Muscle layer of duodenum (tissue), 2 donors: ENCODE measurements around the gene MEFV.

ENCODE experiments used
- H3K27ac ChIP-seq: one replicate; pipeline ENCODE4 v1.7.0; 2013; ENCODE audit warnings: mild to moderate bottlenecking, low read length
- H3K27me3 ChIP-seq: one replicate; pipeline ENCODE4 v1.7.0; 2013; ENCODE audit warnings: low read depth, mild to moderate bottlenecking, control low read depth, low read length
- H3K36me3 ChIP-seq, 2 donors: one replicate each; pipeline ENCODE4 v1.7.0; 2013; ENCODE audit warnings: low read length in 2 of 2, control low read depth in 1 of 2, mild to moderate bottlenecking in 1 of 2; ENCODE audit not compliant: insufficient read depth in 2 of 2, control insufficient read depth in 1 of 2
- H3K4me1 ChIP-seq, 2 donors: one replicate each; pipeline ENCODE4 v1.7.0; 2013; ENCODE audit warnings: low read length in 2 of 2, mild to moderate bottlenecking in 2 of 2, control low read depth in 1 of 2, moderate library complexity in 1 of 2; ENCODE audit not compliant: insufficient read depth in 2 of 2, control insufficient read depth in 1 of 2
- H3K4me3 ChIP-seq, 2 donors: one replicate each; pipeline ENCODE4 v1.7.0; 2013; ENCODE audit warnings: low read length in 2 of 2, low read depth in 1 of 2, mild to moderate bottlenecking in 1 of 2
- H3K9me3 ChIP-seq, 2 donors: one replicate each; pipeline ENCODE4 v1.7.0; 2013; ENCODE audit warnings: low read length in 2 of 2, control low read depth in 1 of 2, mild to moderate bottlenecking in 1 of 2; ENCODE audit not compliant: control insufficient read depth in 1 of 2
- donor health status: healthy.

Gene MEFV, protein sequence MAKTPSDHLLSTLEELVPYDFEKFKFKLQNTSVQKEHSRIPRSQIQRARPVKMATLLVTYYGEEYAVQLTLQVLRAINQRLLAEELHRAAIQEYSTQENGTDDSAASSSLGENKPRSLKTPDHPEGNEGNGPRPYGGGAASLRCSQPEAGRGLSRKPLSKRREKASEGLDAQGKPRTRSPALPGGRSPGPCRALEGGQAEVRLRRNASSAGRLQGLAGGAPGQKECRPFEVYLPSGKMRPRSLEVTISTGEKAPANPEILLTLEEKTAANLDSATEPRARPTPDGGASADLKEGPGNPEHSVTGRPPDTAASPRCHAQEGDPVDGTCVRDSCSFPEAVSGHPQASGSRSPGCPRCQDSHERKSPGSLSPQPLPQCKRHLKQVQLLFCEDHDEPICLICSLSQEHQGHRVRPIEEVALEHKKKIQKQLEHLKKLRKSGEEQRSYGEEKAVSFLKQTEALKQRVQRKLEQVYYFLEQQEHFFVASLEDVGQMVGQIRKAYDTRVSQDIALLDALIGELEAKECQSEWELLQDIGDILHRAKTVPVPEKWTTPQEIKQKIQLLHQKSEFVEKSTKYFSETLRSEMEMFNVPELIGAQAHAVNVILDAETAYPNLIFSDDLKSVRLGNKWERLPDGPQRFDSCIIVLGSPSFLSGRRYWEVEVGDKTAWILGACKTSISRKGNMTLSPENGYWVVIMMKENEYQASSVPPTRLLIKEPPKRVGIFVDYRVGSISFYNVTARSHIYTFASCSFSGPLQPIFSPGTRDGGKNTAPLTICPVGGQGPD

DNA sequence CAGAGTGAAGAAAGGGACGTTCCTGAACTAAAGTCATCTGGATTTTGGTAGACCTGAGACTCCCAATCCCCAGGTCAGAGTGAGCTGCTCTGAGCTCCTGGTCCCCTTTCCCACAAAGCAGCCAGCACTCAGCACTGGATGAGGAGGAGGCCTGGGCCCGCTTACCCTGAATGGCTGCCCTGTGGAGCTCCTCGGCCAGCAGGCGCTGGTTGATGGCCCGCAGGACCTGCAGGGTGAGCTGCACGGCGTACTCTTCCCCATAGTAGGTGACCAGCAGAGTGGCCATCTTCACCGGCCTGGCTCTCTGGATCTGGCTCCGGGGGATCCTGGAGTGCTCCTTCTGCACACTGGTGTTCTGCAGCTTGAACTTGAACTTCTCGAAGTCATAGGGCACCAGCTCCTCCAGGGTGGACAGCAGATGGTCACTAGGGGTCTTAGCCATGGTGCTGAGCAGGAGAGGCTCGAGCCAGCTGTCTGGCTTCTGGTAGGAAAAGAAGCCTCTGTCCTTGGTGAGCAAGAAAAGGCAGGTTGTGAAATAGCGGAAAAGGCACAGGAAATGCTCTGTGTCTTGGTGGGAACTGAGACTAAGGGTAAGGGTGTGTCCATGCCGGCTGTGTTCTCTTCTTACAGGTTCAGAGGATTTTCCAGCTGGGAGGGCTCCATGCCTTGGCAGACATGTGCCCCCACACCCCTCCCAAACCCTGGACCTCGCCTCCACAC is at the start of gene MEFV:
Gene MEFV, minus strand, starts transcription at position 488 of the 720 bp plus-strand sequence. Its CDS starts 46 bp downstream, at position 442.
- Histone ChIP-seq H3K4me3 (peak within 1 kb of the TSS; percentile 22 to 26), H3K27ac (no peak within 1 kb of the TSS), H3K4me1 (no peaks in the 10 kb centered on the region), H3K27me3 (no peaks in the 10 kb centered on the region), H3K9me3 (no peaks in the 10 kb centered on the region), H3K36me3 (no peaks in the 10 kb centered on the region)

DNA sequence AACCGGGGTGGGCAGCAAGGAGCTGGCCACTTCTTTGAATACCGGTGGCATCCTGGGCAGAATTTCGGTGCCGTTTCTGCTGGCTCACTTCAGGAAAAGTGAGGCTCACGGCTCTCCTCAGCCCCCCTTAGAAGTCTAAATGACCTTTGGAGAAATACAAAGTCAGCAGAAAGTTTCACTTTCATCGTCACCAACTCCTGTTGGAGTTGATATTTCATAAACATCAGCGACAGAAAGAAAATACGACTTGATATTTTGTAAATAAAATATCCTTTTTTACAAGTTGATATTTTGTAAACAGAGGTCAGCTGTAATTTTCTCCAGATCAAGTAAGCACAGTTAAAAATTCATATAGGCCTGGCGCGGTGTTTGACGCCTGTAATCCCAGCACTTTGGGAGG is 49.6 kb upstream of the MEFV start:
- Histone ChIP-seq H3K27me3 (no peaks in the 10 kb centered on the region), H3K9me3 (peaks cover 44 to 50% of the 10 kb centered on the region in 2 donors), H3K4me3 (peak overlapping the region; percentile 82 to 86), H3K27ac (peak overlapping the region; percentile 60), H3K4me1 (peaks cover 0 to 12% of the 10 kb centered on the region in 2 donors), H3K36me3 (peaks cover 18 to 53% of the 10 kb centered on the region in 2 donors)

DNA sequence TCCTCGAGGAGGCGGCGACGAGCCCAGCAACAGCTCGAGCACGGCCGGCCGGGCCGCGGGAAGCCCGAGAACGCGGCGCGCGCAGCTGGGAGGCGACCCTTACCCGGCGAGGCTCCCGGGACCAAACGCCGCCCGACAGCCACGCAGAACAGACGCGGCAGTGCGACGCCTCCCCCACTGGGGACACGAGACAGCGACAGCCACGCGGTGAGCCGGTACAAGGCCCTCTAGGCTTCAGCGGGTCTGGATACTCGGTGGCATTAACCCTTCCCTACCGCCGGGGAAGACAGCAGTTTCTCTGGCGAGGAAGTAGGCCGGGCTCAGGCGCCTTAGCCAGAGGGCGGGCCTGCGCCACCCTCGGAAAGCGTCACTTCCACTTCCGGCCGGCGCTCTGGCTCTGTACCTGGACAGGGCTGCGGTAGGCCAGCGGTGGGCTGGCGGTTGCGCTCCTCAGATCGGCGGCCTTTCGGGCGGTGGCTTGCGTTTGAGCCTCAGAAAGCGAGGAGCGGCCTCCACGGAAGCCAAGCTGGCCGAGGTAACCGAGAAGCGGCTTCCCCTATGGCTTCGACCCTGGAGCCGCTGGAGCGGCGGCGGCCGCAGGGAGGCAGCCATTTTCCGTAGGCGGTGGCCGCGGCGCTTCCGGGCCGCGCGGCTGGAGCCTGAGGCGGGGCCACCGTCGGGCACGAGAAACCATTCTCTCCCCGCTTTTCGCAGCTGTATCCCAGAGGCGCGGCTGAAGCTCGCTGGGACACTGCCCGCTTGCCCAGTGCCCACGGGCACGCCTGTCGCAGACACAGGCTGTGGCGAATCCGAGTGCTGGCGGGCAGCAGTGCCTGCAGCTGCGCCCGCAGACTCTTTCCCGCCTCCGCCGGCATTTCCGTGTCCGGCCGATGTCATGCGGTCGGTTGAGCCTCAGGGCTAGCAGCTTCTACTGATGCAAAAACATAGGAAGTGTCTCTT is 49.0 kb upstream of the MEFV start, which contains the start of the genes TIGD7 and ZNF75A:
Gene TIGD7, minus strand, starts transcription at position 322 of the 960 bp plus-strand sequence. CDS start 4,816 bp downstream, outside the sequence.
Gene ZNF75A, plus strand, starts transcription at position 389 of the 960 bp plus-strand sequence. CDS start 2,932 bp downstream, outside the sequence.
- Histone ChIP-seq H3K27ac (peak within 1 kb of the TSS; percentile 60), H3K9me3 (peaks cover 38 to 51% of the 10 kb centered on the region in 2 donors), H3K4me3 (peak within 1 kb of the TSS; percentile 82 to 86), H3K27me3 (no peaks in the 10 kb centered on the region), H3K36me3 (peaks cover 18 to 60% of the 10 kb centered on the region in 2 donors), H3K4me1 (peaks cover 0 to 12% of the 10 kb centered on the region in 2 donors)

DNA sequence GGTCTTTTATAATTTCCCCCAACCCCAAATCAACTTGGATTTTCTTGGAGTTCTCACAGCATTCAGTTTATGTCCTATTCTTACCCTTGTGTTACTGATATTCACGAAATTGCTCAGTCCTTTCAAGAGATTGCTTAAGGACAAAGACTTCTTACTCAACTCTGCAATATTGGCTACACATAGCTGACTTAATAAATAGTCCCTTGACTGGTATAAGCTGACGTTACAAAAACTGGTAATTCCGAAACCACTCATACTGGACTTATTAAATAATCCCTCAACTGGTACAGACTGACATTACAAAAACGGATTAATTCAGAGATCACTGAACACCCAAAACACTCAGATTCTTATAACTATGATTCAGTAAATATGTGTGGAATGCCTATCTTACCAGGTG is 47.9 kb upstream of the MEFV start:
- Histone ChIP-seq H3K9me3 (peaks cover 41 to 53% of the 10 kb centered on the region in 2 donors), H3K36me3 (peaks cover 18 to 64% of the 10 kb centered on the region in 2 donors), H3K4me3 (peak overlapping the region; percentile 82 to 86), H3K27me3 (no peaks in the 10 kb centered on the region), H3K27ac (no peak overlapping the region), H3K4me1 (peaks cover 0 to 12% of the 10 kb centered on the region in 2 donors)

DNA sequence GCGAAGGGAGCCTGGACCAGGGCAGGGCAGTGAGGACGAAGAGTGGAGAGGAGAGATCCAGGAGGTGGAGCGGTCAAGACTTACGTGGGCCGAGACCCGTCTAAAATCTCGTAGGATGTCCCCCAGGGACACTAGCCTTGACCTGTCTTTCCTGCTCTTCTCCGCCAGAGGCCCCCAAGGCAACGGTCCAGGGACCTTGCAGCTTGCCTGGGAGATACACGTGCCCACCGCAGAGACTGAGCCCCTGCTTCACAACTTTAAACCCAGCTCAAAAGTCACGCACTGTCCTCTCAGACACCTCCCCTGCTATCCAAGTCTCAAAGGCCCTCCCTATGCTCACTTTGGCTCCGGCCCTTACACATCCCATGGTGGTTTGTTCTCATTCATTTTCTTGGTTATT is 39.4 kb upstream of the MEFV start:
- Histone ChIP-seq H3K27me3 (no peaks in the 10 kb centered on the region), H3K27ac (no peak overlapping the region), H3K9me3 (peaks cover 51 to 78% of the 10 kb centered on the region in 2 donors), H3K4me3 (peak overlapping the region in 1 of 2 donors; percentile 43), H3K36me3 (peaks cover 21 to 47% of the 10 kb centered on the region in 2 donors), H3K4me1 (peaks cover 0 to 5% of the 10 kb centered on the region in 2 donors)

DNA sequence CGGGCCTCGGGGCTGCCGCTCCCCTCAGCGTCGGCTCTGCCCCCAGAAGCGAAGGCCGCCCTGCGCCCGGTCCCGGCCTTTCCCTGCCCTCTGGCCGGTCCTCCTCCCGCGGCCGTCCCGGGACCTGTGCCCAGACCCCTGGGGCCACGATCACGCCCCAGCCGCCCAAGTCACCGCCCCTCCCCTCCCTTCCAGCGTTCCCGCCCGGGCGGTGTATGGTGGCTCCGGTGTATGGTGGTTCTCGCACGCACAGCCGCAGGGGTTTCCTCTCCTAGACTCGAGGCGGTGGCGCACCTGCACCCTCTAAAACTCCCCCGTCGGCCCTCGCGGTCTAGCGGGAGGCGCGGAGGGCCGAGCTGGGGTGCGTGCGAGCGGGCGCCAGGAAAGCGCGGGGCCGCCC is 38.8 kb upstream of the MEFV start:
- no peaks in the 10 kb centered on the region for H3K27me3 ChIP-seq
- H3K4me3 ChIP-seq, result peak overlapping the region in 1 of 2 donors; percentile 43
- H3K9me3 ChIP-seq, result peaks cover 57 to 78% of the 10 kb centered on the region in 2 donors
- H3K4me1 ChIP-seq, result peaks cover 0 to 5% of the 10 kb centered on the region in 2 donors
- no peak overlapping the region for H3K27ac ChIP-seq
- peaks cover 27 to 47% of the 10 kb centered on the region in 2 donors for H3K36me3 ChIP-seq

DNA sequence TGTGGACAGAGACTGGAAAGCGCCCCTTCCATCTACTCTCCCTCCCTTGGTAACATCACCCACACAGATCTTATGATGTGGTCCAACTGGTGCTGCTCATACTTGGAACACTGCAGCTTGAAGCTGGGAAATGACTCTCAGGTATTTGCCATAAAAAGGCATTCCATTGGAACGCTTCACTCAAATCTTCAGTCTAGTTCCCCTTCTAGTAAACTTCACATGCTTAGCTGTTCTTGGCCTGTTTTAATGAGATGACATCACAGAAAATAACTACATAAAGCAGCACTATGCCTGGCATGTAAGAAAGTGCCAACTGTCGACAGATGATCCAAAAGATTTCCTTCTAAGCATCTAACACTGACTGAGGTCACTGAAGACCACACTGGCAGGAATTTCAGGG is 36.2 kb upstream of the MEFV start:
- H3K9me3 ChIP-seq, result peaks cover 53 to 83% of the 10 kb centered on the region in 2 donors
- H3K36me3 ChIP-seq, result peaks cover 46 to 61% of the 10 kb centered on the region in 2 donors
- H3K4me1 ChIP-seq, result peaks cover 0 to 5% of the 10 kb centered on the region in 2 donors
- H3K4me3 ChIP-seq, result peak overlapping the region in 1 of 2 donors; percentile 56
- no peak overlapping the region for H3K27ac ChIP-seq
- no peaks in the 10 kb centered on the region for H3K27me3 ChIP-seq

DNA sequence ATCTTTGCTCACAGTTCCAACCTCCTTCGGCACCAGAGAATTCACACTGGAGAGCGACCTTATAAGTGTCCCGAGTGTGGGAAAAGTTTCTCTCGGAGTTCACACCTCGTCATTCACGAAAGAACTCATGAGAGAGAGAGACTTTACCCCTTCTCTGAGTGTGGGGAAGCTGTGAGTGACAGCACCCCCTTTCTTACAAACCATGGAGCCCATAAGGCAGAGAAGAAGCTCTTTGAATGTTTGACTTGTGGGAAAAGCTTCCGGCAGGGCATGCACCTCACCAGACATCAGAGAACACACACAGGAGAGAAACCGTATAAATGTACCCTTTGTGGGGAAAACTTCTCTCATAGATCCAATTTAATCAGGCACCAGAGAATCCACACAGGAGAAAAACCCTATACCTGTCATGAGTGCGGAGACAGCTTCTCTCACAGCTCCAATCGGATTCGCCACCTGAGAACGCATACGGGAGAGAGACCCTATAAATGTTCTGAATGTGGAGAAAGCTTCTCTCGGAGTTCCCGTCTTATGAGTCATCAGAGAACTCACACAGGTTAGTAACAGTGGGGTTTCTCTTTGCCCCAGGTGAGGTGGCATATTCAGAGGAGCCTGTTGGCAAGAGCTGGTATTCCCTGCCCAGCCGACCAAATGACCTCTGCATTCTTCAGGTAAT is 33.7 kb upstream of the MEFV start:
- no peaks in the 10 kb centered on the region for H3K27me3 ChIP-seq
- H3K27ac ChIP-seq, result no peak overlapping the region
- peaks cover 58 to 82% of the 10 kb centered on the region in 2 donors for H3K36me3 ChIP-seq
- peaks cover 0 to 15% of the 10 kb centered on the region in 2 donors for H3K4me1 ChIP-seq
- peaks cover 46 to 75% of the 10 kb centered on the region in 2 donors for H3K9me3 ChIP-seq
- peak overlapping the region; percentile 40 to 56 for H3K4me3 ChIP-seq

DNA sequence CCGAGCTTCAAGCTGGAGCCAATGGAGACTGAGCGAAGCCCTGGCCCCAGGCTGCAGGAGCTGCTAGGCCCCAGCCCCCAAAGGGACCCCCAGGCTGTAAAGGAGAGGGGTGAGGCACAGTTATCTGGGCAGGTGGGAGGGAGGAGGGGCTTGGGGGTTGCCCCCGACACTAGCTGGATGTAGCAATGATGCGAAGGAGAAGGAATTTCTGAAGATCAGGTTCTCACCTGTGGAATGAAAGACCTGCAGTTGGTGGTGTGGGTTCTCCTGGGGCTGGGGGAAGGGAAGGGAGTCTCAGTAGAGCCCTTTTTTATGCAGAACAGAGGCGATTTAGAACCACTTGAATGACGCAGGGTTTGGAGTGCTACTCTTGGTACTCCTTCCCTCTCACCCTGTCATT is 28.7 kb upstream of the MEFV start:
- Histone ChIP-seq H3K36me3 (peaks cover 30 to 59% of the 10 kb centered on the region in 2 donors), H3K27me3 (no peaks in the 10 kb centered on the region), H3K4me1 (peaks cover 0 to 25% of the 10 kb centered on the region in 2 donors), H3K4me3 (peak overlapping the region; percentile 77 to 100), H3K9me3 (peaks cover 14 to 31% of the 10 kb centered on the region in 2 donors), H3K27ac (no peak overlapping the region)
